Measurements from ENCODE around the gene PNPLA6. TPM values are rescaled to one million over a fixed set of nuclear protein-coding genes. Genes with fewer than 3 reads are reported as not detected.

Gene PNPLA6
- total and polyA plus RNA-seq, 10 of the 15 experiments (the other 5 are each of a cell fraction or from before 2014, with no cell fraction given) = 0.95 to 105 (median 40.0) TPM

DNA sequence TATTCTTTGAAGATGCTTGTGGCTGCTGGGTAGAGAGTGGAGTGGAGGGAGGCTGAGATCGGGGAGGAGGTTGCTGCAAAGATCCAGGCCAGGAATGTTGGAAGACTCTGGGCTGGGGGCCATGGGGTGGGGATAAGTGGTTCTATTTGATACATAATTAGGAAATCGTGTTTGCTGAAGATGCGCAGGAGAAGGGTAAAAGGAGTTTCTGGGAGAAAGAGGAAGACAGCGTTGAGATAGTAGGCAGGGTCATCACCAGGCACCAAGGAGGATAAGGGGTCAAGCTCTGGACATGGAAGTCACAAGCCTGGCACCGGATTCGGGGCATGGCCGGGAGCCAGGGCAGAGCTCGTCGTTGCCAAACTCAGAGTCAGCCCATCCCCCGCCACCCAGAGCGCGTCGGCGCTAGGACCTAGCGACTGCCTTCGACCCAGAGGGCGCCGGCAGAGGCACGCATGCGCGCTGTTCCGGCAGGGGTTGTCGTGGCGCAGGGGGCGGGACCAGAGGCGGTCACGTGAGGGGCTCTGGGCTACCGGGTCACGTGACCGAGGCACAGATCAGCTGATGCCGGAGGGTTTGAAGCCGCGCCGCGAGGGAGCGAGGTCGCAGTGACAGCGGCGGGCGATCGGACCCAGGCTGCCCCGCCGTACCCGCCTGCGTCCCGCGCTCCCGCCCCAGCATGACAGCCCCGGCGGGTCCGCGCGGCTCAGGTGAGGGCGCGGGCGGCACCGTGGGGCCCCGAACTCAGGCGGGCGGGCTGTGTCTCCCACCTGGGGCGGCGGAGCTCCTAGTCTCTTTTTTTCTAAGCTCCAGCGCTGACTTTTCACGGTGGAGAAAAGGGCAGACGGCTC, 13.2 kb upstream of the PNPLA6 start, which contains the start of gene MCOLN1 (continued):
- TF ChIP-seq ATF7 (IDR thresholded peaks at IDR 0.05; ENCODE audit: low read depth) = 0 out of 2 replicates have a peak, but pooled peaks have one; percentile 35
- TF ChIP-seq EZH2 (IDR thresholded peaks at IDR 0.05; ENCODE audit: borderline replicate concordance, control insufficient read depth, low read depth, low read length) = no peak
- TF ChIP-seq STAT3 (IDR thresholded peaks at IDR 0.05; ENCODE audit: low read depth, low read length) = no peak
- TF ChIP-seq YY1 (IDR thresholded peaks at IDR 0.05; ENCODE audit: low read depth, low read length) = peak; percentile 87
- TF ChIP-seq GATAD2B (conservative IDR thresholded peaks at IDR 0.05; ENCODE audit: low read depth) = peak; percentile 77
- peak; percentile 67; the same call in 1 of the 3 replicates for TF ChIP-seq POU2F2 (IDR thresholded peaks at IDR 0.05; ENCODE audit: borderline replicate concordance, low read depth, low read length)
- peak; percentile 97 for TF ChIP-seq CHD2 (IDR thresholded peaks at IDR 0.05; ENCODE audit: borderline replicate concordance, low read depth, low read length)
- no peak for TF ChIP-seq ETV6 (conservative IDR thresholded peaks at IDR 0.05 in 1 of 2, IDR thresholded peaks at IDR 0.05 in 1 of 2; ENCODE audit: borderline replicate concordance in 1 of 2, low read depth in 1 of 2)
- no peak for TF ChIP-seq ZSCAN29 (IDR thresholded peaks at IDR 0.05)
- no peak for TF ChIP-seq KAT2A (conservative IDR thresholded peaks at IDR 0.05; ENCODE audit: control insufficient read depth, low read depth, low read length)

Measured in GM12878 (cell line).